Epithelial cell of esophagus (primary cell): ENCODE measurements around the gene SLC27A5.

Source experiments
- DNase-seq: peaks from one replicate; pipeline ENCODE4 v3.0.0; 2010; ENCODE audit warnings: low read depth
- H3K4me3 ChIP-seq: 2 replicates; pipeline ENCODE4 v1.5.1; 2011; ENCODE audit warnings: mild to moderate bottlenecking, low read length, control low read depth
- TF ChIP-seq, protein P1 (sequence below): IDR thresholded peaks from 2 replicates; pipeline ENCODE4 v1.5.1; 2011; ENCODE audit warnings: low read depth, mild to moderate bottlenecking, low read length, control low read depth, inconsistent platforms; ENCODE audit not compliant: insufficient read depth; ENCODE audit errors: missing control alignments

The SLC27A5 gene

DNA sequence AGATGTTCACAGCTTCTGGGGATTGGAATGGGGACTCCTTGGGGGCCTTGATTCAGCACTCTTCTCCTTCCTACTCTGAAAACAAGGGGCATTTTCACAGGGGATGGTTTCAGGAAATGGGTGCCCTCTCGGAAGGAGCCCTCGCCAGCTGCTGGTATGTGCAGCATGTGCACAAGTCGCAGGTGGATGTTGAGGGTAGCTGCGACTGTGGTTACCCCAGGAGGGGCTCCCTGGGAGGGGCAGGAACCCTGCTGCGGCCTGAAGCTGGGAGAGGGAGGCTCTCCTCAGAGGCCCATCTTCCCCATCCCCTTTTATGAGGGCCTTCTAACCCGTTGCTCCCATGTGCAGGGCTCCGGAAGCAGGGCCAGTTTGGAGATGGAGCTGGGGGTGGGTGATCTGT, 29.4 kb downstream of the SLC27A5 start:
- DNase-seq: no peak
- TF ChIP-seq, protein P1, sequence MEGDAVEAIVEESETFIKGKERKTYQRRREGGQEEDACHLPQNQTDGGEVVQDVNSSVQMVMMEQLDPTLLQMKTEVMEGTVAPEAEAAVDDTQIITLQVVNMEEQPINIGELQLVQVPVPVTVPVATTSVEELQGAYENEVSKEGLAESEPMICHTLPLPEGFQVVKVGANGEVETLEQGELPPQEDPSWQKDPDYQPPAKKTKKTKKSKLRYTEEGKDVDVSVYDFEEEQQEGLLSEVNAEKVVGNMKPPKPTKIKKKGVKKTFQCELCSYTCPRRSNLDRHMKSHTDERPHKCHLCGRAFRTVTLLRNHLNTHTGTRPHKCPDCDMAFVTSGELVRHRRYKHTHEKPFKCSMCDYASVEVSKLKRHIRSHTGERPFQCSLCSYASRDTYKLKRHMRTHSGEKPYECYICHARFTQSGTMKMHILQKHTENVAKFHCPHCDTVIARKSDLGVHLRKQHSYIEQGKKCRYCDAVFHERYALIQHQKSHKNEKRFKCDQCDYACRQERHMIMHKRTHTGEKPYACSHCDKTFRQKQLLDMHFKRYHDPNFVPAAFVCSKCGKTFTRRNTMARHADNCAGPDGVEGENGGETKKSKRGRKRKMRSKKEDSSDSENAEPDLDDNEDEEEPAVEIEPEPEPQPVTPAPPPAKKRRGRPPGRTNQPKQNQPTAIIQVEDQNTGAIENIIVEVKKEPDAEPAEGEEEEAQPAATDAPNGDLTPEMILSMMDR: no peak
- no peak overlapping the region for H3K4me3 ChIP-seq

DNA sequence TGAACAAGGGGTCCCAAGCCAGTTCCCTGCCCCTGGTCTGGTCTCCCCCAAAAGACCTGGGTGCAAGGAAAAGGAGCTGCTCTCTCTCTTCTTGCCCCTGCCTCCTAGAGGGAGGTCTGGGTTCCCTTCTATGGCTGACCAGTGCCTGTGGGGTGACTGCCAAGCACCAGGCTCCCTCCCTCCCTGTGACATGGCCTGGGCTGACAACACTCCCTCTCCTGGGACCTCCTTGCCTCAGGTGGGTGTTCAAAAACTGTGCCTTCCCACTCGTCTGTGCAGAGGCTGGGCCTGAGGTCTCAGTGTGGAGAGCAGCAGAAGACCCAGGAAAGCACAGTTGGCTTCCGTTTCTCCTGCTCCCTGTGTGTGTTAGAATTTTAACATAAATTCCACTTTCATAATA, 31.0 kb downstream of the SLC27A5 start:
- TF ChIP-seq, protein P1: no peak

DNA sequence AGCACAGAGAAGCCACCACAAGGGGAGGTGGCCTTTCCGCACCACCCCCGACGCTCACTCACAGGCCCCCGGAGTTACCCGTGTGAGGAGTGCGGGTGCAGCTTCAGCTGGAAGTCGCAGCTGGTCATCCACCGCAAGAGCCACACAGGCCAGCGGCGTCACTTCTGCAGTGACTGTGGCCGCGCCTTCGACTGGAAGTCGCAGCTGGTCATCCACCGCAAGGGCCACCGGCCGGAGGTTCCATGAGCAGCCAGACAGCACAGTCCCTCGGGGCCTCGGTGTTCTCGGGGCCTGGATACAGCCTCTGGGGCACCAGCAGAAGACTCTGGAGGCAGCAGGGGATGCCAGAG, 31.3 kb downstream of the SLC27A5 start:
- TF ChIP-seq, protein P1: no peak
- no peak for DNase-seq
- H3K4me3 ChIP-seq: no peak overlapping the region

More for the DNA sequence above, 31.0 kb downstream of the SLC27A5 start:
- no peak for DNase-seq
- no peak overlapping the region for H3K4me3 ChIP-seq

DNA sequence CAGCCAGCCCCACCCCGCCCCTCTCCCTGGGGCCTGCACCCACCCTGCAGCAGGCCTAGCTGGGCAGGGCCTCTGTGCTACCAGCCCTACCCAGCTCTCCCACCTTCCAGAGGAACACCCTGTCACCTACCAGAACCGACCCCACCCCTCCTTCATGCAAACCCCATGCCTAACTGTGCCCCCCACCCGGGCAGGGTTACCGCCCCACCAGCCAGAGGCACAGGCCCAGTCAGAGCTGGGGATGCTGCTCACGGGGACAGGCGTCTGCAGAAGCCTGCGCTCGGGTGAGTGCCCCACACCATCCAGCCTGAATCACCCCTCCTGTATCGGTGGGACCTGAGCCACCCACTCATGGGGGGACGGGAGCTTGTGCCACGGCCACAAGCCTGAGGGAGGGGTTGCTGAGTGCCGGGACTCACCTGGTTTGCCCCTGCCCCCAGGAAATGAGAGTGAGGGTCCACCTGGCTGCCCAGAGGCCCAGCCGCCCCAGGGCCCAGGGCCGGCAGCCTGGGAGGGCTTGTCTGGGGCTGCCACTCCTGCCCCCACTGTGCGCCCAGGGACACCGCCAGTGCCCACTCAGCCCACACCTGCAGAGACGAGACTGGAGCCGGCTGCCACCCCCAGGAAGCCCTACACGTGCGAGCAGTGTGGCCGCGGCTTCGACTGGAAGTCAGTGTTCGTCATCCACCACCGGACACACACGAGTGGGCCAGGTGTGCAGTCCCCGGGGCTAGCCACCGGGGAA, 31.9 kb downstream of the SLC27A5 start:
- no peak overlapping the region for H3K4me3 ChIP-seq
- TF ChIP-seq, protein P1: no peak
- DNase-seq: no peak

DNA sequence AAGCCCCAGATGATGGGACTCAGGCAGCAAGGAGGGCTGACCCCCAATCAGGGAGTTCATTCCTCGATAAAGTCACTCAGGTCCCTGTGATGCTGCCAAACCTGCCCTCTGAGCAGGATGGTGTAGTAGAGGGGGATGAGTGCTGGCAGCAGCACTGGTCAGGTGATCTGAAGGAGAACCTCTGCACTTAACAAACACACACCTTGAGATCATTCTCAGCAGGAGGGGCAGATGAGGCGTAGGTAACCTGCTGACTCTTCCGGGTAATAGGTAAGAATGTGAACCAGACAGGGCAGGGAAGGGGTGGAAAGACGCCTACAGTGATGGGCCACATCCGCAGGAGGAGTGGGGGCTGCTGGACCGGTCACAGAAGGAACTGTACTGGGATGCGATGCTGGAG, 32.5 kb downstream of the SLC27A5 start:
- TF ChIP-seq, protein P1: no peak
- no peak overlapping the region for H3K4me3 ChIP-seq
- DNase-seq: no peak

DNA sequence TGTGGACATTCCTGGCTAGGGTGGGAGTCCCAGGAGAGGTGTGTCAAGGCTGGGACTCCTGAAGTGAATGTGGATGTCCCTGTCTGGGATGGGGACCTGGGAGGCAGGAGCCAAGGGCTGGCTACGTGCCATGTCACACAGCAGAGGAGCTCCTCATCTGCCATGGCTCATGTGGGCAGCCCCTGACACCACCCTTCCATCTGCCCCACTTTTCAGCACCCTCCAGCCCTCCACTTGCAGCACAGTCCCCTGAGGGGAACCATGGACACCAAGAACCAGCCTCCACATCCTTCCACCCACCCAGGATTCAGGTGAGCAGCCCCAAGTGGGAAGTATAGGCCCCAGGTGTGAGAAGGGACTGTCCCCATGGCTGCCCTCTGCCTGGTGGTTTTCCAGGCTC, 33.9 kb downstream of the SLC27A5 start:
- TF ChIP-seq, protein P1: no peak
- H3K4me3 ChIP-seq: no peak overlapping the region
- no peak for DNase-seq

DNA sequence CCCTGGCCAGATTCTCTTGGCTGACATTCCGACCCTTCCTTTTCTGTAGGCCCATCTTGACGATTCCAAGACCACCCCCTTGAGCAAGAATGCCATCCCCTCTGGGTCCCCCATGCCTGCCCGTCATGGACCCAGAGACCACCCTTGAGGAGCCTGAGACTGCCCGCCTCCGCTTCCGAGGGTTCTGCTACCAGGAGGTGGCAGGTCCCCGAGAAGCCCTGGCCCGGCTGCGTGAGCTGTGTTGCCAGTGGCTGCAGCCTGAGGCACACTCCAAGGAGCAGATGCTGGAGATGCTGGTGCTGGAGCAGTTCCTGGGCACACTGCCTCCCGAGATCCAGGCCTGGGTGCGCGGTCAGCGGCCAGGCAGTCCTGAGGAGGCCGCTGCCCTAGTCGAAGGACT, 34.7 kb downstream of the SLC27A5 start:
- DNase-seq: no peak
- TF ChIP-seq, protein P1: no peak
- no peak overlapping the region for H3K4me3 ChIP-seq
